Mucosa of gallbladder (tissue), 1 donor: ENCODE results near the gene TMEM127. TPM values are rescaled to one million over a fixed set of nuclear protein-coding genes. Genes with fewer than 3 reads are reported as not detected.

Experiments used
- DNase-seq: peaks from one replicate; pipeline ENCODE4 v3.0.0-alpha.2; 2020; ENCODE audit warnings: low spot score
- total RNA-seq: library from RNA; stranded (reverse); gene quantifications from one replicate; pipeline ENCODE4 v1.2.1, GENCODE V29; 2021
- donor health status: DM: no; HTN: no; CAD: no.

Gene TMEM127
- total RNA-seq, 1 donor from 2014 or later = 80.3 TPM

GRCh38 chr2:96205888-96206287 lies 59.9 kb downstream of the TMEM127 start:
- DNase-seq = no peak

DNA sequence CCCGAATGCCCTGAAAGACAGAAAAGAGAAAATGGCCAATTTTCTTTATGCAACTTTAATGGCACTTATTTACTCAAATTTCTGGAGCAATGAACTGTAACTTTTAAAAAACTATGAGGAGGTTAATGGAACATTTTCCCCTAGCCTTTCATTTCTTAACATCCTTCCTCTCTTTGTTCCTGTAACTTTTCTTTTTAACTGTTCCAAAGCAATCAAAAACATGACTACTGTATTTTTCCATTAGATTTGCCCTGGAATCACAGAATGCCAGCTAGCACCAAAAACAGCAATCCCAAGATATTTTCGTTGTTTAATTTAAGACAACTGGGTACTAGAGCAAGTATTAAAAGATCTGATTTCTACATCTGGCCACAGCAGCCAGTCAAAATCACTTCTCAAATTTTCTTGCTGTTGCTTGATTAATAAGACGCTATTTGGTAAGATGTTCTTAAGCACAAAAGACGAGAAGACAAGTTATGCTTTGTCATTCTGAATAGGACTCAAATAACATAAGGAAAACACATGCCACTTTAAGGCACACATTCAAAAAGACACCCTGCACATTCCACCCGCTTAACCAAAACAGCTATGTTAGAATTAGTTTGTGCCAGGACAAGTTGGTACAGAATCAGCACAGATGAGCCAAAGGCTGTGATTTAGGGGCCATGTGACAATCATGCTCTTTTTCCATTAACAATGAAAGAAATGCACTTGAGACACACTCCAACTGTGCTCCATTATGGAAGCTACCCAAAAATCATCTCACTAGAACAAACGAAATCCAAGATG lies 60.8 kb downstream of the TMEM127 start:
- no peak for DNase-seq

- no peak for DNase-seq
These were observed 62.4 kb downstream of the TMEM127 start for GRCh38 chr2:96203130-96204028.

DNA sequence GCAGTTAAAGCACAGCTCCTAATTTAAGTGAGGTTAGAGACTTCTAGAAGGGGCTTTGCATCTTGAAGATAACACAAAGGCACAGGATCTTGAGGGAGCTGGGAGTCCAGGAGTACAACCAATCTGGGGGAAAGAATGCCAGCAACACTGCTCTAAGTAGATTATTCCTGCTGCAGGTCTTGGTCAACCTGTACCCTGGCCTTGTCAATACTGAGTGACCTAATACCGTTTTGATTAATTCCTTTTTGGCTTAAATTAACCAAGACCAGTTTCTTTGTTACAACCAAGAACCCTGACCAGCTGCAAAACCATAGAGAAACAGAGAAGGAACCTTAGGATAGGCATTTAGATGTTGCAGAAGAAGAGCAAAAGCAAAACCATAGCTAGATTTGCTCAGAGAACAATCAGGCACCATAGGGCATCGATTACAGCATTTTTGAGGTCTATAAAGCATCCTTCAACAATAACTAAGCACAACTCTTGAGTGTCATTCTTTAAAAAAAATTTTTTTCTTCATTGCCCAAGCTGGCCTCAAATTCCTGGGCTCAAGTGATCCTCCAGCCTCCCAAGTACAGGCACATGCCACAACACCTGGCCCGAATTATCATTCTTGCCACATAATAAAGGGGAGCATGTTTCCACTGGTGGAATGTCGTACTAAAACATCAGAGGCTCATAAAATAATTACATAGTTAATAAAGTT lies 63.5 kb downstream of the TMEM127 start:
- DNase-seq = no peak

GRCh38 chr2:96201338-96201737 lies 64.5 kb downstream of the TMEM127 start:
- DNase-seq = no peak

DNA sequence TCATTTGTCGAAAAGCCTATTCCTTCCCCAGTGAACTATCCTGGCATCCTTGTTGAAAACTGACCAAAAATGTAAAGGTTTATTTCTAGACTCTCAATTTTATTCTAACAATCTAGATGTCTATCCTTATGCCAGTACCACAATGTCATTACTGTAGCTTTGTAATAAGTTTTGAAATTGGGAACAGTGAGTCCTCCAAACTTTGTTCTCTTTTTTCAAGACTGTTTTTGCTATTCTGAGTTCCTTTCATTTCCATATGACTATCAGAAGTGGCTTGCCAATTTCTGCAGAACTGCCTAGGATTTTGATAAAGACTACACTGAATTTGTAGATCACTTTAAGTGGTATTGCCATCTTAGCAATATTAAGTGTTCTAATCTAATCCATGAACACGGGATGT lies 66.9 kb downstream of the TMEM127 start:
- no peak for DNase-seq

Other genes with a start within 250 kb of the TMEM127 start
- gene GPAT2, start 231.1 kb downstream of the TMEM127 start, total RNA-seq = 3.0 TPM
- 0.95 TPM for gene ADRA2B, start 149.4 kb downstream of the TMEM127 start, total RNA-seq
- gene ASTL, start 127.5 kb downstream of the TMEM127 start, total RNA-seq = not detected
- gene DUSP2, start 120.6 kb downstream of the TMEM127 start, total RNA-seq = 11.3 TPM
- gene STARD7, start 57.2 kb downstream of the TMEM127 start, total RNA-seq = 117 TPM
- gene CIAO1, start 228 bp upstream of the TMEM127 start, total RNA-seq = 69.3 TPM
- gene SNRNP200, start 39.5 kb upstream of the TMEM127 start, total RNA-seq = 113 TPM
- gene ITPRIPL1, start 59.3 kb upstream of the TMEM127 start, total RNA-seq = 1.5 TPM
- gene NCAPH, start 69.8 kb upstream of the TMEM127 start, total RNA-seq = 1.2 TPM
- gene NEURL3, start 239.4 kb upstream of the TMEM127 start, total RNA-seq = 3.7 TPM